Measurements from ENCODE around the gene SAMD9L.

The SAMD9L gene

GRCh38 chr7:93148144-93148543 is at the start of gene SAMD9L:
Gene SAMD9L (minus strand): TSS chr7:93148385. CDS start chr7:93135971, 12,414 bp downstream.
- no peak for DNase-seq

GRCh38 chr7:93196336-93196735 is 48.2 kb upstream of the SAMD9L start:
- no peak for DNase-seq

- no peak for DNase-seq
Measured at GRCh38 chr7:93194386-93194785, 46.2 kb upstream of the SAMD9L start.

- DNase-seq = no peak
Measured at GRCh38 chr7:93188870-93189634, 40.9 kb upstream of the SAMD9L start.

- no peak for DNase-seq
Measured at GRCh38 chr7:93185303-93186027, 37.3 kb upstream of the SAMD9L start.

GRCh38 chr7:93179173-93179572 is 31.0 kb upstream of the SAMD9L start:
- no peak for DNase-seq

- DNase-seq = no peak
Measured at GRCh38 chr7:93178213-93178612, 30.0 kb upstream of the SAMD9L start.

- DNase-seq = no peak
Measured at GRCh38 chr7:93176992-93177580, 28.9 kb upstream of the SAMD9L start.

GRCh38 chr7:93175219-93175618 is 27.0 kb upstream of the SAMD9L start:
- no peak for DNase-seq

- no peak for DNase-seq
Measured at GRCh38 chr7:93172683-93173082, 24.5 kb upstream of the SAMD9L start.

- no peak for DNase-seq
Measured at GRCh38 chr7:93171606-93172226, 23.5 kb upstream of the SAMD9L start.

- no peak for DNase-seq
Measured at GRCh38 chr7:93165447-93165846, 17.3 kb upstream of the SAMD9L start.

GRCh38 chr7:93164766-93165165 is 16.6 kb upstream of the SAMD9L start:
- no peak for DNase-seq

GRCh38 chr7:93161181-93161762 is 13.1 kb upstream of the SAMD9L start:
- DNase-seq = no peak

GRCh38 chr7:93160410-93160809 is 12.2 kb upstream of the SAMD9L start:
- DNase-seq = no peak

GRCh38 chr7:93159490-93159889 is 11.3 kb upstream of the SAMD9L start:
- no peak for DNase-seq

GRCh38 chr7:93156884-93157283 is 8.7 kb upstream of the SAMD9L start:
- no peak for DNase-seq

- no peak for DNase-seq
Measured at GRCh38 chr7:93150200-93150835, 2.1 kb upstream of the SAMD9L start.

GRCh38 chr7:93148727-93149126 is 542 bp upstream of the SAMD9L start:
- no peak for DNase-seq

GRCh38 chr7:93147363-93147762 is 822 bp downstream of the SAMD9L start:
- peak; percentile 36 for DNase-seq

- no peak for DNase-seq
Measured at GRCh38 chr7:93146472-93147141, 1.6 kb downstream of the SAMD9L start.

- DNase-seq = no peak
Measured at GRCh38 chr7:93146036-93146435, 2.1 kb downstream of the SAMD9L start.

All from activated CD4-positive, CD25-positive, alpha-beta regulatory T cell treated with anti-CD3 and anti-CD28 coated beads, Interleukin-2, amount 50 U/mL, for 72 hours (primary cell).